GM13977 (cell line): ENCODE results near the gene MEIG1.

Experiments
- DNase-seq: peaks from one replicate; pipeline ENCODE4 v3.0.0; 2012; ENCODE audit warnings: low spot score
- in situ Hi-C: fragments of 300-500 bp; cut with MboI; formaldehyde crosslinking; loops from one replicate; pipeline ENCODE4 v1.12.0; 2022; ENCODE audit warnings: low sequenced_read_pairs, low pct_unique_long_range_greater_than_20kb, mixed read lengths, inconsistent platforms; ENCODE audit not compliant: unreplicated experiment
- TF ChIP-seq, protein P1 (sequence below): IDR thresholded peaks from 2 replicates; pipeline ENCODE4 v1.5.1; 2012; ENCODE audit warnings: mild to moderate bottlenecking, control low read depth; ENCODE audit not compliant: insufficient read depth; ENCODE audit errors: extremely low read depth, missing control alignments

MEIG1 gene

DNA sequence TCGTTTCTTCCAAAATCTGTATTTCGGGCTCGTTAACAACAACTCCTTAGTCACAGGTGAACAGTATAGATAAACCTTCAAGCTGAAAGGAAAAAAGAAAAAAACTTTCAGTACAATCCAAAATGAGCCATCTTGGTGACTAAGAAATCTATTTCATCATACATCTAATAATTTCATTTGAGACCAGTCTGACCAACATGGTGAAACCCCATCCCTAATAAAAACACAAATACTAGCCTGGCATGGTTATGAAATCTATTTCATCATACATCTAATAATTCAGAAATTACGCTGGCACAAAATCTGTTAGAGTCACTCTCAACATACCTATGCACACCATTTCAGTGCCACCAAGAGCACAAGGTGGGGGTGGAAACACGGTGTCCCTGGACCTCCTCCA, 14.1 kb upstream of the MEIG1 start:
- TF ChIP-seq, protein P1, sequence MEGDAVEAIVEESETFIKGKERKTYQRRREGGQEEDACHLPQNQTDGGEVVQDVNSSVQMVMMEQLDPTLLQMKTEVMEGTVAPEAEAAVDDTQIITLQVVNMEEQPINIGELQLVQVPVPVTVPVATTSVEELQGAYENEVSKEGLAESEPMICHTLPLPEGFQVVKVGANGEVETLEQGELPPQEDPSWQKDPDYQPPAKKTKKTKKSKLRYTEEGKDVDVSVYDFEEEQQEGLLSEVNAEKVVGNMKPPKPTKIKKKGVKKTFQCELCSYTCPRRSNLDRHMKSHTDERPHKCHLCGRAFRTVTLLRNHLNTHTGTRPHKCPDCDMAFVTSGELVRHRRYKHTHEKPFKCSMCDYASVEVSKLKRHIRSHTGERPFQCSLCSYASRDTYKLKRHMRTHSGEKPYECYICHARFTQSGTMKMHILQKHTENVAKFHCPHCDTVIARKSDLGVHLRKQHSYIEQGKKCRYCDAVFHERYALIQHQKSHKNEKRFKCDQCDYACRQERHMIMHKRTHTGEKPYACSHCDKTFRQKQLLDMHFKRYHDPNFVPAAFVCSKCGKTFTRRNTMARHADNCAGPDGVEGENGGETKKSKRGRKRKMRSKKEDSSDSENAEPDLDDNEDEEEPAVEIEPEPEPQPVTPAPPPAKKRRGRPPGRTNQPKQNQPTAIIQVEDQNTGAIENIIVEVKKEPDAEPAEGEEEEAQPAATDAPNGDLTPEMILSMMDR, result no peak
- in situ Hi-C loops, result no loop called here
- DNase-seq, result no peak

DNA sequence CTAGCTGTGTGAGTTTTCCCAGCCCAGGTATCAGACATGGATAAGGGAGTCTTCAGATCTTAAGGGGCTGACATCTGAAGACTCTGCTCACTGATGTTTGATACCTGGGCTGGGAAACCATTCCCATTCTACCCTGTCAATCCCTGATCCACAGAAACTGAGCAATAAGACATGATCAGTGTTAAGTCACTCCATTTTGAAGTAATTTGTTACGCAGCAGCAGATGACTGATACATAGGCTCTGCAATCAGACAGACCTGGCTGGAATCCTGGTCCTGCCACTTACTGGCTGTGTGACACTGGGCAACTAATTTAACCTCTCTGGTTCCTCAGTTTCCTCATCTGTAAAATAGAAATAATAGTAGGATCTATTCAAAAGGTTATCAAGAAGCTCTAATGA, 11.9 kb upstream of the MEIG1 start:
- TF ChIP-seq, protein P1, result no peak
- in situ Hi-C loops, result no loop called here
- no peak for DNase-seq

DNA sequence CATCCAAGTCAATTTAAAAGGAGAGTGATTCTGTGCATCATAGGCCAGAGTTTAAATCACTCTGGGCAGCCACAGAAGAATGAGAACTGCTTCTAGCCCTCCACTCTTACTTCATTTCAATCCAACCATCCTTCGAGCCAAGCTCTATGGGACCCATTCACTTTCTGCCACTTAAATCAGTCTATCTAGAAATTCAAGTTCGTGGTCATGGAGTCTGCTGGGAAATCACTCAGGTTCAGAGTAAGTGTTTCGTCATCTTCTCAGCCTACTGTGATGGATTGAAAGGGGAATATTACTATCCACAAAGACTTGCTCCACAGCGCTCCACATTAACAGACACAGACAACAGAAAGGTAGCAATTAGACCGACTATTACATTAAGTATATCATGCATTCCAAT, 9.9 kb upstream of the MEIG1 start:
- DNase-seq, result no peak
- in situ Hi-C loops, result no loop called here
- TF ChIP-seq, protein P1, result no peak

DNA sequence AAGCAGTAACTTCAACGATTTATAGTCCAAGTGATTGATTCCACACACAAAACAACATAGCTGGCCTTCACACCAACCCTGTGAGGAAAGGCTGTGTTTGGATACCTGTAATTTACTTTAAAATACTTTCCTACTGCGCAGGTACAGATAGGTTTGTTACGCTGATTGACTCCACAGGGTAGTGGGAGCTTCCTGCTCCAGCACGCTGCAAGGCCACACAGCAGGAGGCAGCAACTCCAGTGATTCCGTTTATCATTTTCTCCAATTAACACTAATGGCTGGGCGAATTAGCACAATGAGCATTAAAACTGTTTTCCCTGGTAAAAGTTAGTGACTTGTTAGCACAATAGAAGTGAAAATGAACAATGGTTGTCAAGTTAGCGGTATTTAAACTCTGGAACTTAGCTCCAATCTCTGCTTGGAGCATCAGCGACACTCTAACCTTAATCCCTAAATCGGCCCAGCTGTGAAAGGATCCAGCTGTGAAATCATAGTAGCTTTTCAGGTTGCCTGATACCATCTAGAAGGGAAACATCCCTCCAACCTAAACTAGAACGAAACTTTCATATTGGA, 6.3 kb upstream of the MEIG1 start:
- in situ Hi-C loops, result no loop called here
- TF ChIP-seq, protein P1, result no peak
- DNase-seq, result no peak

DNA sequence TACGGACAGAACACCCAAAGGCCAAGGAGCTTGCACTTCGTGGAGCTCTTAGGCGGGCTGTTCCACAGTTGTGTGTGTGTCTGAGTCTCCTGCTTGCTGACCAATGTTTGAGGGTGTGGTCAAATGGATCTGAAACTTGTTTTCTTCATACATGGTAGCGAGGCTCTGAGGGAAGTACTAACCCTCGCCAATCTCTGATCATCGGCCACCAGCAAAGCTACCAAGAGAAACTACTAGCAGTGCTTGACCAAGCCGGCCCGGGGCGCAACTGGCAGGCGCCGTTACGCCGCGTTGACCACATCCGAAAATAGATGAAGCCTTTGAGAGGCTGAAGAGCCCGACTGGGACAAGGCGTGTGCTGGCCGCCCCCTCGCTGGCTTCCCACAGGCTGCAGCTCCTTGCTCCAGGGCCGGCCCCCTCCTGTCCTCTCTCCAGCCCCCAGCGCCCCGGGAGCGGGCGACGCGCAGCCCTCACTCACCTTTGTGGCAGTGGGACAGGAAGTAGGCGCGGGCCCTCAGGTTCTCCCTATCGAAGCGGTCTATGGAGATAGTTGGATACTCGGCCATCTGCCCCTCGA, 5.7 kb upstream of the MEIG1 start:
- DNase-seq, result peak; percentile 46
- TF ChIP-seq, protein P1, result no peak
- in situ Hi-C loops, result no loop called here

DNA sequence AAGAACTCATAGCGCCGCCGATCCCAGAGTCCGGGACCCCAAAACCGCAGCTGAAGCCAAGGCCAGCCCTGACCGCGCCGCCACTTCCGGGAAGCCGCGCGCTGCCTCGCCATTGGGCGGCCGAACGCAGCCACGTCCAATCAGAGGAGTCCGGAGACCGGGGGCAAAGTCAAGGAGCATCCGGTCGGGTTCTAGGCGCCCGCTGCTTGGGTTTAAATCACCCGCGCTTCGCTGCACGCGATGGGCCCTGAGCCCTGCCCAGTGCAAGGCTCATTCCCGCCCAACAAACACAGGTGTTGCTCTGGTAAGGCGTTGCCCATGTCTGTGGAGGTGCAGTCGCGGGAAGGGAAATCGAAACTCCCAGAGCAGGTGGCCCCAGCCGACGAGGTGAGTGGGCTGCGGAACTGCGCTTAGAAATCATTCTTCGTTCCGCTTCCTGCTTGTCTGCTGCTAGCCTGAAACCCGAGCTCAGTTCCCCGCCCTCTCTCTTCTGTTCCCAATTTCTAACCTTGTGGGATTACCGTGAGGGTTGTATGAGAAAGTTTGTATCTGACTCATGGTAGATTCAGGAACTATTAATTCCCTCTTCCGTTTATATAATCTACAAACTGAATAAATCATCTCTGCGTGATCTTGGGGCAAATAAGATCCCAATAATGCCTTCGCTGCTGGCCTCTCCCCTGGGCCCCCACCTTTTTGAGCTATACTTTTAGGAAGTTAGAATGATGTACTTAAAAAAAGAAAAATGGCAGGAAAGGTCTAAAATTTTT, 5.0 kb upstream of the MEIG1 start, which contains the start of gene DCLRE1C:
Gene DCLRE1C, minus strand, starts transcription at position 96 of the 770 bp plus-strand sequence. Its CDS starts 86 bp downstream, at position 10.
- TF ChIP-seq, protein P1, result no peak
- in situ Hi-C loops, result no loop called here
- DNase-seq, result peak; percentile 91
